GM08714 (cell line): ENCODE data around the gene TMEM213.

Experiments used
- H3K4me3 ChIP-seq: fragments of 200-500 bp; sonication (Bioruptor generic); 2 replicates; pipeline ENCODE4 v1.5.1; 2014; ENCODE audit warnings: mild to moderate bottlenecking, low read length, inconsistent platforms
- ZNF274 ChIP-seq: IDR thresholded peaks from 2 replicates; pipeline ENCODE4 v1.6.1; 2012; ENCODE audit warnings: mild to moderate bottlenecking, low read depth, low read length

TMEM213 gene, protein sequence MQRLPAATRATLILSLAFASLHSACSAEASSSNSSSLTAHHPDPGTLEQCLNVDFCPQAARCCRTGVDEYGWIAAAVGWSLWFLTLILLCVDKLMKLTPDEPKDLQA

DNA sequence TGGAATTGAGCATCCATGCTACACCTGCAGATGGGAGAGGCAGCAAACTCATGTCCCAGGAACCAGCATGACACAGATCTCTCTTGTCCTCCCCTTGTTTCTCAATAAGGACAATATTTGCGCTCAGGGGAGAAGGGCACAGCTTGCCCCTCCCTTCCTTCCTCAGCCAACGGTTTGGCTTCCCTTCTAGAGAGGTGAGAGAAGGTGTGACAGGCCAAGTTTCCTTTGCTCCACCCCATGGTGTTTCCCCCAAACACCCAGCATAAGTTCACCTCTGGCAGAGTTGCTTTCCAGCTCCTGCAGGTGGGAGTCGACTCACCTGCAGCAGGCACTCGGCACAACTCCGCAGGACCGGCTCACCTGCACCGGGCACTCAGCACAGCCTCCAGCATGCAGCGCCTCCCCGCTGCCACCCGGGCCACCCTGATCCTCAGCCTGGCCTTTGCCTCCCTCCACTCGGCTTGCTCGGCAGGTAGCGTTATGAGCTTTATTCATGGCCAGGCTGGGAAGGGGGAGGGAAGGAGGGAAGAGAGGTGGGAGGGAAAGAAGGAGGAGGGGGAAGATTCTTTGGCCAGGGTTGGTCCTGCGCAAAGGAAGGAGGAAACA, at the start of gene TMEM213, which contains the start of gene ATP6V0A4:
TMEM213 (plus strand) TSS at position 280 of the 606 bp plus-strand sequence; CDS start at position 391, 111 bp downstream.
ATP6V0A4 (minus strand) TSS at position 482 of the 606 bp plus-strand sequence. CDS start 26,949 bp downstream, outside the sequence.
- H3K4me3 ChIP-seq = no peak within 1 kb of the TSS
- TF ChIP-seq ZNF274 = no peak

DNA sequence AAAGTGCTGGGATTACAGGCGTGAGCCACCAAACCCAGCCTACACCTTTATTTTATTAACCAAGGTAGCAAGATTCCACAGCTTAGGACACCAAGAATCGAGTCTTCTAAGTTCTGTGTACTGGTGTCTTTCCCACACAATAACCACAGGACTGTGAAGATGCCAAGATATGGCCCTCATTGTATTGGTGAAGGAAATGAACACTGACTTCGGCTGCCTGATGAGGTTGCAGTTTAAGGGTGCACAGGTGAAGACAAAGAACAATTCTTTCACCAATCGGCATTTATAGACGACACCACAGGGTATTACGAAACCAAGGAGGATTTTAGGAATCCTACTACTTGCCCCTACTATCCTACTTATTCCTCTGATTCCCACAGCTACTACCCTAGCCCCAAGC, 49.1 kb upstream of the TMEM213 start:
- TF ChIP-seq ZNF274 = no peak

DNA sequence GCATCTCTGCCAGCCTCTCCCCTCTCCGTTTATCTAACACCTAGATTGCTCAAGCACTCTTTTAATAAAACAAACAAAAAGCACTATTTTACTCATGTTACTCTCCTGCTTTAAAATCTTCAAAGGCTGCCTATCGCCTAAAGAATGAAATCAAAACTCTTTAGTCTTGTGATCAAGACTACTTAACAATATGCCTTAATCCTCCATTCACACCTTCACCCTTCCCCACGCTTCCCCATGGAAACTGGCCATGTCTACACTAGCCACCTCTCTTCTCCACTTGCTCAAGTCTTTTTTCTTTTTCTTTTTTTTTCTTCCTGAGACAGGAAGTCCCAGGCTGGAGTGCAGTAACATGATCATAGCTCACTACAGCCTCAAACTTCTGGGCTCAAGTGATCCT, 47.8 kb upstream of the TMEM213 start:
- no peak for TF ChIP-seq ZNF274
- H3K4me3 ChIP-seq = no peak overlapping the region

More for the DNA sequence above, 49.1 kb upstream of the TMEM213 start:
- no peak overlapping the region for H3K4me3 ChIP-seq

DNA sequence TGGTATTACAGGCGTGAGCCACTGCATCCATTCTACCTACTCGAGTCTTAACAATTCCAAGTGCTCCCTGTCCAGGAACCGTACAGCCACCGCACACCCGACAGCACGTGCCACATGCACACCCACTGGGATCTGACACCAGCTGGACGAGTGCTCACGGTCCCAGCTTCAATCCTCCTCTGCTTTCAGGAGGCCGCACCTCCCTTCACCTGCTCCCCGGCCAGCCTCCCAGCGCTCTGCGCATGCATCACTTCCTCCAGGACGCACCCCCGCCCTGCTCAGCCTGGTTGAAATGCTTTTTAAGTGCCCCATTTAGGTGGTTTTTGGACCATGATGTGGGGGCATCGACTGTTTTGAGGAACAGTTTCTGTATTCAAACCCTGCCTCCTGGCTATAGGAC, 47.3 kb upstream of the TMEM213 start:
- TF ChIP-seq ZNF274 = no peak
- H3K4me3 ChIP-seq = no peak overlapping the region

DNA sequence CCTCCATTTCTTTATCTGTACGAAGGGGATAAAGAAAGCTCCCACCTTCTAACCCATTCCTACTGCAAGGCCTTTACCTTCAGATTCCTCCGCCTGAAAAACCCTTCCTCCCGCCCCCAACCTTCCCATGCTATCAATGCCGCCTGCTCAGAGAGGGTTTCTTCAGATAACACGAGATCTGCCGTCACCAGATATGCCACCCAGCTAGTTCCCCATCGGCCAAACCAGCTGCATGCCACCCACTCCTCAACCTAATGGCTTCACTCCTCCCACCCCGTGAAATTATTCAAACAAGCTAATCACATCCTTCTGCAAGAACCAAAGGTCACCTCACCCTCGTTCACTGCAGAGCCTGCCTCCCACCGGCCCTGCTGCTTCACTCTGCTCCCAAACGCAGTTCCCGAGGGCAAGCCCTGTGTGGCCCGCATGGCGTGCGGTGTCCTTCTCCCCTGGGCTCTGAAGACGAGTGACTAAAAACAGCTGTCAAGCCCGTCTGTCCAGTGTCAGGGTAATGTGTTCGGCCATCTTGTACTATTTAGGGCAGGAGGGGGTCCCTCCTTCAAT, 46.8 kb upstream of the TMEM213 start:
- no peak overlapping the region for H3K4me3 ChIP-seq
- TF ChIP-seq ZNF274 = no peak

DNA sequence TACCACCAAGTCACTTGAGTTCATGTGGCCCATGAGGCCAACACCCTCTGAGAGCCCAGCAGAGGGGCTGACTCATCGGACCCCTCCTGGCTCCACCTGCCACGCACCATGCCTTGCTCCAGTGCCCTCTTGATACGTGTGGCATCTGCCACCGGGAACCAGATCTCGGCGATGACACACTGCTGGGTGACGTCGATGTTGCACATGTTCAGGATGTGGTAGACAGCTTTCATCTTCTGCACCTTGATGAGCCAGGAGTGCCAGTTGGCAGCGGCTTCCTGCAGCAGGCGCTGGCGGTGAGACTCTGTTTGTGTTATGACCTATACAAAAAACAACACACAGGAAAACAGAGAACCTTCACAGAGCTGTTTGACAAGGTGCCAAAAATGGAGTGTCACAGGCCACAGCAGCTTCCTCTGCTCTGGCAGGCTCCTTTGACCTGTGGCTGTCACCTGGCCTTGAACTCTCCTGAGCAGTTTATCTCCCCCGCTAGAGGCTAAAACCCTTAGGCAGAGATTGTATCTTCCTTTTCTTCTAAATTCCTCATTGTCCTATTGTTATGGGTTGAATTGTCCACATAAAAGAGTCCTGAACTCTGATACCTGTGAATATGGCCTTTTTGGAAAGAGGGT, 45.2 kb upstream of the TMEM213 start:
- no peak overlapping the region for H3K4me3 ChIP-seq
- no peak for TF ChIP-seq ZNF274

DNA sequence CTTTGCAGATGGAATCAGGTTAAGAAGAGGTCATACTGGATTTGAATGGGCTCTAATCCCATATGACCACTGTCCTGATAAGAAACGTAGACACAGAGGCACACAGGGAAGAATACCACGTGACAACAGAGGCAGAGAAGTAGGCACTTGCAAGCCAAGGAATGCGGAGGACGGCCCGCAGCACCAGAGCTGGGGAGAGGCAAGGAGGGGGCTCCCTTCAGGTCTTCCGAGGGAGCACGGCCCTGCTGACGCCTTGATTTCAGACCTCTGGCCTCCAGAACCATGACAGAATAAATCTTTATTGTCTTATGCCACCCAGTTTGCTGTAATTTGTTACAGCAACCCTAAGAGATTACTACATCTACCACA, 44.7 kb upstream of the TMEM213 start:
- TF ChIP-seq ZNF274 = no peak
- H3K4me3 ChIP-seq = no peak overlapping the region

DNA sequence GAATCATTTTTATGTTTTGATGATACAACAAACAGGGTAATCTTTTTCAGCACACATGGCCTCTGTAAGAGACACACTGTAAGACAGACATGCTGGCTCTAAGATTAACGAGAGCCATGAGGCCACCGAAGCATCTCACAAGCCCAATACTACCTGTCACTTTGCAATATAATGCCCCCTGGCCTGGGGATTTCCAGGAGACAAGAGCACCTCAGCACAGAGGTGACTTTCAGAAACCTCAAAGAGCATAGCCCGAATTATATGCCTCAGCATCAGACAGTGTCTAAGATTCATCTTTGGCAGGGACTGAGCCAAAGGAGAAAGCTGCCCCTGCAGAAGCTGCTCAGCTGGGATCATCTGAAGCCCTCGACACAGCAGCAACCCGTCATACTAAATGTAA, 44.2 kb upstream of the TMEM213 start:
- TF ChIP-seq ZNF274 = no peak
- no peak overlapping the region for H3K4me3 ChIP-seq

DNA sequence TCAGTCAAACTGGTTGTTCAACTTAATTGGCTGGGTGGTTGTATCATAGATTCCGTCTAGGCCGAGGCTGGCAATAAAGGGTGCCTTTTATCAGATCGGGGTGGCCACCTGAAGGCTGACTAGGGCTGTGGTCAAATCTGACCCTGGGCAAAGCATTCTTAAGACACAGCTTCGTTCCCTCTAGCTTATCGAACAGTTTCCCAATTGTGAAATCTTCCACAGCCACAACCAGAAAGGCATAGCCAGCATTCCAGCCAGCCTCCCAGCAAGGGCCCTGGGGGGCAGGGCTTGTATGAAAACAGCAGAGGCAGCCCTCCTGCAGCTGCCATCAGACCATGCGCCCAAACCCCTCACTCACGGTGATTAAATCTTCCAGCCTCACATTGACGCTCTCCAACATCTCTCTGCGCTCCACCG, 42.5 kb upstream of the TMEM213 start:
- no peak overlapping the region for H3K4me3 ChIP-seq
- no peak for TF ChIP-seq ZNF274

DNA sequence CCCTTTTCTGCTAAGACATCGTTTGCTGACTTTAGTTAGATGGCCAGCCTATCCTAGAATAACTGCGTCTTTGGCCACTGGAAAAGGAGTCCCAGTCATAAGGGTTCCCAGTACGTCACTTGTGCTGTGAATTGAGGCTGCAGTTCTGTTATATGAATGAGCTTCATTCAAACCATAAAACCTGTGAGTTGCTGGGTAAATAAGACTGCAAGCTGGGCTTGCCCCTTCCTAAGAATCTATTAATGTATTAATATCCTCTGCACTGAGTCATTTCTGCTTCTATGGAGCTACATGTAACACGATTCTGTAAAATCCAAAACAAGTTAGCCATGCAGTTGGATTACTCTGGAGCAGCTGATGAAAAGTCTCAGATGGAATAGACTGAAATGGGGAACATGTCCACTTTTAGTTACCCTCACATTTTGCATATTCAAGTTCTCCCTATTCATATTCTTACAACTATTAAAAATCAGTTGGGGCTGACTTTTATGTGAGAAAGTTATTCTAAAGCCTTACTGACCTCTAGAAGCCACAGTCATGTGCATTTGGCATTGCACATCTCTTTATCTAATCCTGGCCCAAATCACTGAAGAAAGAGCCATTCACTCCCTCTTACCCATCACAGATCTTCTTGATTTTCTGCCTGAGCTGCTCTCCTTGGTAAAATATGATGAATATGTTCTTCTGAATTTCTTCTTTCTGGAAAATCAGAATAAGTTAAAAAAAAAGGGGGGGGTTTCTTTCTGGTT, 41.8 kb upstream of the TMEM213 start:
- no peak overlapping the region for H3K4me3 ChIP-seq
- TF ChIP-seq ZNF274 = no peak

DNA sequence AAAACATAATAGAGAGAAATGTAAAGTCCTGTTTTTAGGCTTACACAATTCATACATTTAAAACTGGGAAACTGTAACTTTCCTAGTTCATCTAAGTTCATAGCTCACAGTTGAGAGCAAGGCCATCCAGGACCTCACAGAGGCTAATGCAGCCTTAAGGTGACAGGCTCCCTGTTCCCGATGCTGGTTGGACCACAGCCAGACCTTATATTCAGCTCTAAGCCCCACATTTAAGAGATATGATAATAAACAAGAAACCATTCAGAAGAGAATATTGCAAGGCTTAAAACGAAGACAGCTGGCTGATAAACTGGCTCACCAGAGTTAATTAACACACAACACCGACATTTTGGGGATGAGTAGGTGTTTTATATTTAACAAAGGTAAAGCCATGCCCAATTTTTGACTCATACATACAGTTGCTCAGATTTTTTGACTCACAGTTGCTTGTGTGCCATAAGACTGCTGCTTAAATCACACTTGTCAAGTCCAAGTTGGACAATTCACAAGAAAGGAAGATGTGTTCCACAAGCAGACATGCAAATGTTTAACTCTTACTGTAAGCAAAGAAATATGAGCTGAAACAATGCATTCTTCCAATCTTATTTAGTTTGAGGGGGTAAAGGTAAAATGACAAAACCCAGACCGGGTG, 41.1 kb upstream of the TMEM213 start:
- no peak for TF ChIP-seq ZNF274
- no peak overlapping the region for H3K4me3 ChIP-seq

DNA sequence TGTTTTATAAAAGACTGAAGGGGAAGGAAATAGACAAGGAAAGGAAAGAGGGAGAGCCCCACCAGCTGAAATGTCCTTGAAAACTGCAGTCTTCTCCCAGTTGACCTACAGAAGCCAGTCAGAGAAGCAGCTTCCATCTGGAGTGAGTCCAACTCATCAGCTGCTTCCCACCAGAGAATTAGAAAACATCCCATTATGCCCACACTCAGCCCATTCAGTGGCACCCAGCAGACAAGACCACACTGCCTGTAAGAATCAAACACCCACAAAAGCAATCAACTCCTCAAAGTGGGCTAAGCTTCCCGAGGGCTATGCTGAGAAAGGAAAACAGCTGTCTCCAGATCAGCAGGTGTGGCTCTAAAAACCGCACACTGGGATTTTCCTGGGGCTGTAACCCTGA, 29.6 kb upstream of the TMEM213 start:
- H3K4me3 ChIP-seq = no peak overlapping the region
- no peak for TF ChIP-seq ZNF274

DNA sequence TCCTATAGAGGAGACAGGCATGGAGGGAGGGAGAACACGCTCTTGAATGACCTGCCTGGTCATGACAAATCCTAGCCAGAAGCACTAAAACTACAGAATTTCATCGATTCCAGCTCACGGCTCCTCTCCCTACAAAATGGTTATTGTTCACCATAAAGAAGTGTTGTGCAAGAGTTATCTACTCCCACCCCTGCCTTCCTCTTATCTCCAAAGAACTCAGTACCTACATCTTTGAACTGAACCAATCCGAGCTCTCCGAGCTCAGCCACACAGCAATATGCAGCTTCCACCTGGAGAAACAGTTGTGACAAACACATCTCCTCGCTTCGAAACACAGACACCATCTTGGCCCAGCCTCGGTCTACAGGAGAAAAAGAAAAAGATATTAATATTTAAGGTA, 26.9 kb upstream of the TMEM213 start:
- H3K4me3 ChIP-seq = no peak overlapping the region
- TF ChIP-seq ZNF274 = no peak

DNA sequence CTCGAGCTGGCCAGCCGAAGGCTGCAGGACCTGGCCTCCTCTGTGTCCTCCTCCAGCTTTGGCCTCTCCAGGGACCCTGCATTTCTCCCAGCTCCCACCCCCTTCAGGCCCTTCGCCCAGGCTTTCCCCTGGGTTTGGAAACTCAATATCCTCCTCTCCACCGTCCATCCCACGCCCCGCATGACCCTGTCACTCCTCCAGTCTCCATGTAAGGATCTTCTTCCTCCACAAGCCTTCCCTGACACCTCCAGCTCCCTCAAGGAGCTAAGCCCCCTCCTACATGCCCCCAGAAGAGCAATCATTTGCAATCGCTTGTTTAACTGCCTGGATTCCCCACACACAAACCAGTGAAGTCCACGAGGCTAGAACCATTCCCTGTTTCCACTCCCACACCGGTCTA, 24.6 kb upstream of the TMEM213 start:
- TF ChIP-seq ZNF274 = no peak
- no peak overlapping the region for H3K4me3 ChIP-seq

DNA sequence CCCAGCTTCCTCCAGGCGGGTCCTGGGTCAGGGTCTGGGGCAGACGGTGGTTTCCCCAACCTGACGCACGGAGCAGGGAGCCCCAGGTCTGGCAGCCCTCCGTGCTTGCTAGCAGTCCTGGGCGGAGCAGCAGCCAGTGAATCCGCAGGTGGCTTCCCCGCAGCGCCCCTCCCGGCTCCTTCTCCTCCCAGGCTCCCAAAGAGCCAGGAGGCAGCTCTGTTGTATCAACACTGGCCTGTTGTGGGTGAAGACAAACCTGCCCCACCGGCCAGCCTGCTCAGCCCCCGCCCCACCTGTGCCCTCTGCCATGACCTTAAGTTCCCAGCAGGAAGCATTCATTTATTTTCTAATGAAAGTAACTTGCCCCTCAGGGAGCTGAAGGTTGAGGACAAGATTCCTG, 24.0 kb upstream of the TMEM213 start:
- H3K4me3 ChIP-seq = no peak overlapping the region
- TF ChIP-seq ZNF274 = no peak
